GM18951 (cell line): ENCODE measurements around the gene CHPF.

Experiments
- POLR2A ChIP-seq: IDR thresholded peaks from 4 replicates; pipeline ENCODE4 v1.6.1; 2011; ENCODE audit warnings: mild to moderate bottlenecking; ENCODE audit not compliant: insufficient read length, insufficient read depth; ENCODE audit errors: extremely low read depth
- in situ Hi-C: fragments of 300-500 bp; cut with MboI; formaldehyde crosslinking; loops from one replicate; pipeline ENCODE4 v1.12.0; 2022; ENCODE audit warnings: low sequenced_read_pairs, mixed read lengths, inconsistent platforms; ENCODE audit not compliant: unreplicated experiment

CHPF gene

GRCh38 chr2:219527076-219527394 is 16.6 kb downstream of the CHPF start:
- TF ChIP-seq POLR2A = no peak
- in situ Hi-C loops = no loop called here

- in situ Hi-C loops = no loop called here
- TF ChIP-seq POLR2A = no peak
These were observed 17.1 kb downstream of the CHPF start for GRCh38 chr2:219526320-219527075.

- TF ChIP-seq POLR2A = no peak
- in situ Hi-C loops = no loop called here
These were observed 17.9 kb downstream of the CHPF start for GRCh38 chr2:219525533-219526232.

GRCh38 chr2:219524817-219525216 is 18.8 kb downstream of the CHPF start:
- no peak for TF ChIP-seq POLR2A
- in situ Hi-C loops = no loop called here

DNA sequence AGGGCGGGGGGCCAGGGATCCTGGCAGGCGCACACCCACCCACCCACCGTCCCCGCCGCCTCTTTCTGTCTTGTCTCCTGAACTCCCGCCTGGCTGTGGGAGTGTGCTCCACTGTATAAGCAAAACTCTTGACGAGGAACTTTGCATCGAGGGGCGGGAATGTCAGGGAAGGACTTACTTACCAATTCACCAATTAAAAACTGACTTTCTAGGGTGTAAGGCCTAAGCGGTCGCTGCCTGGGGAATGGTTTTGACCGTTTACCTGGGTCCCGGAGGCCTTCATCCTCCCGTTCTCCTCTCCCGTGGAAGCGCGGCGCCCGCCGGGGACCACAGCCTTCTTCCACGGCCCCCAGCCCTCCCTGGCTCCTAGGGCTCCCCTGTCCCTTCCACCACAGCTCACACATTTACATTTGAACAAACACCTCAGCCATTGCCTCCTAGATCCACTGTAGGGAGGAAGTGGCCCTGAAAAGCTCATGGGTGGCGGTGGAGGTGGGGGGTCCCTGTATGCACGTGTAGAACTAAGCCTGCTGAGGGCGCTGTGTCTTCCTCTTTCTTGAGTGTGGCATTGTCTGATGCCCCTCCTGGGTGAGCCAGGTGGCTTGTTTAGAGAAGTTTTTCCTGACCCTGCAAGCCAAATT is 20.5 kb downstream of the CHPF start:
- no peak for TF ChIP-seq POLR2A
- in situ Hi-C loops = no loop called here

GRCh38 chr2:219522111-219523030 is 21.2 kb downstream of the CHPF start:
- in situ Hi-C loops = no loop called here
- no peak for TF ChIP-seq POLR2A

GRCh38 chr2:219521066-219521880 is 22.3 kb downstream of the CHPF start:
- no peak for TF ChIP-seq POLR2A
- in situ Hi-C loops = no loop called here

DNA sequence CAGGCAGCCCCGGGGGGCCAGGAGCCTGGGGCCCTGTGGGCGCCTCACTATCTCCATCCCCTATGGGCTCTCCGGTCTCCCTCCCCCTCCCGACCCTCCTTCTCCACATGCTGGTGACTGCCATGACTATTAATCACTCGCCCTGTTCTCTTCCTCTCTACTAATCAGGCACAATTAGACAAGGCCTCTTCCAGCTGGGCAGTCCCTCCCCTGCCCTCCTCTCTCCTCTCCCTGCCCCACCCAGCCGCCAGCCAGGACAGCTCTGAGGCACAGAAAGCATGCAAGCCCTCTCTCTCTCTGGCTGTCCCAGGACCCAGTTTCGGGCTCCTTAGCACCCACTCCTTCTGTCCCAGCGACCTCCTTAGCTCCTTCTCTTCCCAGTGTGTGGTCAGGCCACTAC is 23.5 kb downstream of the CHPF start:
- in situ Hi-C loops = no loop called here
- TF ChIP-seq POLR2A = no peak

GRCh38 chr2:219519526-219519916 is 24.1 kb downstream of the CHPF start:
- in situ Hi-C loops = no loop called here
- TF ChIP-seq POLR2A = no peak

GRCh38 chr2:219517954-219518778 is 25.4 kb downstream of the CHPF start:
- in situ Hi-C loops = no loop called here
- no peak for TF ChIP-seq POLR2A

DNA sequence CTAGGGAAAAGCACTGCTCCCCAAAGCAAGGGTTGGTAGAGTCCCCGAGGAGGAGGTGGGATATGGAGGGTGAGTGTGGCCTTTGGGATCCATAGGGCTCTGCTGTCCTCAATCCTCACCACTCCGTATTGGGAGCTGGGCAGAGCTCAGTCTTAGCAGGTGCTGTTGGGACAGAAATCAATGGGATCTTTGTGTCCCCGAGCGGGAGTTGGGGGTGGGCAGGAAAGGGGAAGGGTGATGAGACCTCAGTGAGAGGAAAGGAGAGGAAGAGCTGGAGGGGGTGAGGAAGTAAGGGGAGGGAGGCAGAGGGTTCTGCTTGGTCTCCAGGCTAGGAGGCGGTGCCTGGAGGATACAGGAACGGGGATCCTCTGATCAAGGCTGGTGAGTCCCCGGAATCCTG is 26.7 kb downstream of the CHPF start:
- in situ Hi-C loops = no loop called here
- TF ChIP-seq POLR2A = no peak
